HG03432 (cell line): ENCODE measurements around the gene TNFAIP8L1.

Experiments
- ATAC-seq: cut with Tn5 transposase; IDR thresholded peaks from one replicate; pipeline ENCODE4 v1.9.1; 2021; ENCODE audit warnings: mild to moderate bottlenecking, moderate library complexity; ENCODE audit not compliant: unreplicated experiment

The TNFAIP8L1 gene

DNA sequence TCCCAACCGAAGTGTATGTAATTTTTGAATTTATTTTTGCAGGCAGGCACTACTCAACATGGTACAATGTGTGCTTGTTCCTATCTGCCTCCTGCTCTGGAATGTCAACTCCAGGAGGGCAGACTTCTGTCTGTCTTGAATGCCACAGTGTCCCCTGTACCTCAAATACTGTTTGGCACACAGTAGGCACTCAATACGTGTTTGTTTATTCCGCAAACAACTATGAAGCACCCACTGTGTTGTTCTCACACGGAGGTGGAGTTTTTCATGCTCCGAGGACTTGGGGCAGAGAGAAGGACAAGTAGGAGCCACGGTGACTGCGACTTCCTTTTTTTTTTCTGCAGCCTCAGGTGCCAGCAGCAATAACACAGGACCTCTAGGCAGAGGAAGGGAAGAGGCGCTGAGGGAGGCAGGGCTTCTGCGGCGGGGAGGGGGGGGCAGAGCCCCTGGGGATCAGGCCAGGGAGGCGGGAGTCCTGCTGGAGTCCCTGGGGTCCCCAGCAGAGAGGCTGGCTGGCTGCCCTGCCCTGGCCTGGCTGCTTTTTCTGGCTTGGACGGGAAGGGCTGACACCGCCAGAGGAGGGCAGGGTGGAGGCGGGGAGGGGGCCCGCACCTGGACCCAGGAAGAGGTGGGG, 29.3 kb upstream of the TNFAIP8L1 start:
- ATAC-seq, result no peak

DNA sequence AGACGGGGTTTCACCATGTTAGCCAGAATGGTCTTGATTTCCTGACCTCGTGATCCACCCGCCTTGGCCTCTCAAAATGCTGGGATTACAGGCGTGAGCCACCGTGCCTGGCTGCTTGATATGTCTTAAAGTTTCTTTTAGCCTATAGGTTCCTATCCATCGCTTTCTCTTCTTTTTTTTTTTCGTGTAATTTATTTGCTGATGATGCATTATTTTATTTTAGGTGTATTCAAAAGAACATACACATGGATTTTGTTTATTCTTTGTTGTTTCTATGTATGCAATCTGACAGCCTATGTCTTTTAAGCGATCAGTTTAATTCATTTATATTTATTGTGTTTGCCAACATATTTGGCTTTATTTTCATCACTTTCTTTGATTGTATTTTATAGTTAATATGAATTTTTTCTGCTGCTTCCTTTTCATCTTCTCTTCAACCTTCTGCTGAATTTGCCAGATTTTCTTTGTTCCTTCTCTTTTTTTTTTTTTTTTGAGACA, 26.0 kb upstream of the TNFAIP8L1 start:
- no peak for ATAC-seq

DNA sequence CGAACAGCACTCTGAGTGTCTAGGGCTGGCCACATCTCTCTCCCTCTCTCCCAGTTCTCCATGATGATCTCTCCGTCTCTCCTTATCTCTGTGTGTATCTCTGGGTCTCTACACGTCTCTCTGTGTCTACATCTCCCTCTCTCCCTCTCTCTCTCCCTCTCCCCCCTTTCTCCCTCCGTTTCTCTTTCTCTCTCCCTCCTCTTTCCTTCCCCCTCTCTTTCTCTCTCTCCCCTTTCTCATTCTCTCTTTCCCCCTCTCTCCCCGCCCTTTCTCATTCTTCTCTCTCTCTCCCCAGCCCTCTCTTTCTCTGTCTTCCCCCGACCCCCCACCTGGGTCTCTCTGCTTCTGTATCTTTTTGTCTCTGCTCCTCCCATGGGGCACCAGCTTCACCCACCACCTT, 21.3 kb upstream of the TNFAIP8L1 start:
- ATAC-seq, result no peak

DNA sequence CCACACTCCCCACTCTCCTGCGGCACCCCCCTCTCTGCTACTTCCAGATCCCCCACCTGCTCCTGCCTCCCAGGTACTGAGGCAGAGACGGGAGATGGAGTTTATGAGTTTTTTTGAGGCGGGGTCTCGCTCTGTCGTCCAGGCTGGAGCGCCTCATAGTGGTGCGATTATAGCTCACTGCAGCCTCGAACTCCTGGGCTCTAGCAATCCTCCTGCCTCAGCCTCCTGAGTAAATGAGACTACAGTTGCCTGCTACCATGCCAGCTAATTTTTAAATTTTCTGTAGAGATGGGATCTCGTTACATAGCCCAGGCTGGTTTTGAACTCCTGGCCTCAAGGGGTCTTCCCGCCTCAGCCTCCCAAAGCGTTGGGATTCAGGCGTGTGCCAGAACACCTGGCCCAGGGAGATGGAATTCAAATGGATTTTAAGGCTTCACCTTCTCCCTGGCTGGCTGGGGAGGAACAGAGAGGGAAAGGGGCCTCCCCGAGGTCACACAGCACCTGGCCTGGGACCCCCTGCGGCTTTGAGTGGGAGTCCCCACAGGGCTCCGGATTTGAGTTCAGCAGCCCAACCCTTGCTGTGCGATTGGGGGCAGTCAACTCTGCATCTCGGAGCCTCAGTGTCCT, 19.5 kb upstream of the TNFAIP8L1 start:
- no peak for ATAC-seq

DNA sequence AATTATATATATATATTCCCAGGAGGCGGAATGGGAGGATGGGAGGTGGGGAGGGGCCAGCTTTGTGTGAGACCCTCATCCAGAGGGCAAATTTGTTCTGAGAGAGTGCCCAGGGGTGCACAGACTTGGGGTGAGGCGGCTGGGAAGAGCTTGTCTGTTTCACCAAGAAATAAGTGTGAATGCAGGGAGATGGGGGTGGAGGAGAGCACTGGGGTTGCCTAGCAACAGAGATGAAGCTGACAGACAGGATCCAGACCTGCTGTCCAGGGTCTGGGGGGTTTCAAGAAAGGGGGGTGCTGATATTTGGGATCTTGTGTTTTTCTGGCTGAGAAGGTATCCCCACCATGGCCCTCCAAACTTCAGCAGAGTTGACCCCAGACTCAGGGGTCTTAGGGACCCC, 18.6 kb upstream of the TNFAIP8L1 start:
- ATAC-seq, result no peak

DNA sequence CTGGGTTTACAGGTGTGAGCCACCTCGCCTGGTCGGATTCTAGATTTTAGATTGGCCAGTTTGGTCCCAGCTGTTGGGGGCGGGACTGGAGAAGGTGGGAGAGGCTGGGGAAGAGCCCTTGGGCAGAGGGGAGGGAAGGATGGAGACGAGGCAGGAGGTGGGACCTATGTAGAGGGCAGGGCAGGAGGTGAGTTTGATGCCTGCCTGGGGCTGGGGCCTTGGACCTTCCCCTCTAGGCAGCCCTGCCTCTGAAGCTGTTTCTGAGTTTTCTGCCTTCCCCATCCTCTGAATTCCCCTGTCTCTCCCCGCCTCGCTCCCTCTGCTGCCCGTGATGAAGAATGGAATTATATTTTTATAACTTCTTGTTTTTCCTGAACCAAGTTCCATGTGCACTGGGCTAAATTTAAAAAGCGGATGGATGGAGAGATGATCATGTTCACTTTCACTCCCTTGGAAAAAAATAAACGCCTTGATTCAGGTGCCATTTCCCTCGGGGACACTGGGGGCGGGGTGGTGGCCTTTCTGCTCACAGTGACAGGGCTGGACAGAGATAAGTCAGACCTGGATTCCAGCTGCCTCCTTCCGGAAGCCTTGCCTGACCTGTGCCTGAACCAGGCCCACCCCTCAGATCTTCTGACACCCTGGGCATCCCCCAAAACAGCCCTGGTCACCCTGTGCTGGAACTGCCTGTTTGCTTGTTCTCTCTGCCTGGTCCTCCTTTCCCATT, 16.5 kb upstream of the TNFAIP8L1 start:
- ATAC-seq, result no peak

DNA sequence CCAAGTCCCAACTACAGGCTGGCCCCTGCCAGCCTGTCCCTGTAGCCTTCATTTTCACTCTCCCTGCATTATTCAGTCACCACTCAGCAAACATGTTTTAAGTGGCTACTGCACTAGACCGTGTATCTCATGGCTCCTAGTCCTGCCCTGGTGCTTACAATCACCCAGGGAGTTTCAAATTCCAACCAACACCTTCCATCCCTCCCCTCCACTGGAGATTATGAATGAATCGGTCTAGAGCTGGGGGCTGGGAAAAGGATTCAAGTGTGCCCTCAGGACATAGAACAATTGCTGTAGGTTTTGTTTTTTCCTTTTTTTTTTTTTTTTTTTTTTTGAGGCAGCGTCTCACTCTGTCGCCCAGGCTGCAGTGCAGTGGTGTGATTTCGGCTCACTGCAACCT, 15.0 kb upstream of the TNFAIP8L1 start:
- no peak for ATAC-seq

DNA sequence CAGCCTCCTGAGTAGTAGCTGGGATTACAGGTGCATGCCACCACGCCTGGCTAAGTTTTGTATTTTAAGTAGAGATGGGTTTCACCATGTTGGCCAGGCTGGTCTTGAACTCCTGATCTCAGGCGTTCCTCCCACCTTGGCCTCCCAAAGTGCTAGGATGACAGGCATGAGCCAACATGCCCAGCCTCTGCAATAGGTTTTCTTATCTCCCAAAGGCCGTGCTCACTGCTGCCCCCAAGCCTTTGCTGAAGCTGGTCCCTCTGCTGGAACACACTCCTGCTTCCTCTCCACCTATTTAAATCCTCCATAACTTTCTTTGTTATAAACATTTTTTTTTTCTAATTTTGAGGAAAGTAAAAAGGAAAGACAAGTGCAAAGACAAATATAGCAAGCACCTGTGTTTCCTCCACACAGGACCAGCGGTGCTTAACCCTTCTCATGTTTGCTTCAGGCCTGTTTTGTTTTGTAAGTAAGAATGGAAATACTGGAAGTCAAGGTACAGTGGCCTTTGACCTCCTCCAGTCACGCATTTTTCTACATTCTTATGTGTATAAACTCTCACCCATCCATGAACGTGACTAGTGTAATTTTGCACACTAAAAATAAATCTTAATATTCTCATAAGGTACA, 14.5 kb upstream of the TNFAIP8L1 start:
- no peak for ATAC-seq

DNA sequence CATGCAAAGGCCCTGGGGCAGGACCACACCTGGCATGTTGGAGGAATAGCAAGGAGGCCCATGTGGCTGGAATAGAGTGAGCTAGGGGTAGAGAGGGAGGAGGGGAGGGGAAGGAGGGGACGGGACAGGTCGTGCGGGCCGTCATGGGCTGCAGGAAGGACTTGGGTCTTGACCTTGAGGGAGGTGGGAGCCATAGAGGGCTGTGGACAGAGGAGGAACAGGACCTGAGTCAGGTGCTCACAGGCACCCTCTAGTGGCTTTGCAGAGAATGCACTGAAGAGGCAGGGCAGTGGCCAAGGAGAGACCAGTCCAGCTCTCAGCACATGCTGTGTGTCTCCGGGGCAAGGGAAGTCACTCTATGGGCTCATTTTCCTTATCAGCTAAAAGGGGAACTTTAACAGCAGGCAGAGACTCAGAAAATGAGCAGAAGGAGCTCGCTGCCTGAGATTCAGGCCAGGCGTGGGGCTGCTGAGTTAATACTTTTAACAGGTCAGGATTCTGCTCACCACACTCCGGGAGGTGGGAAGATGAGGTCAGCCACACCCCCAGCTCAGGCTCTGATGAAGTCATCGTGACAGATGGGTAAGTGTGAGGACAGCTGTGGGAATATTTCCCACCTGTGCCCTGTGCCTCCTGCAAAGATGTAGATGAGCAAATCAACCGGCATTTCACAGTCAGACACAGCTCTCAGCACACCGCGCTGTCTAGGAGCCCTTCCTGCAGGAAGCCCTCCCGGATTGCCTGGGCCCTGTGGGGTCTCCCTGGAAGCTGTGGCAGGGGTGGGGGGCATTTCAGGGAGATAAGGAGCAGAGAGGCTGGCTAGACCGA, 6.0 kb upstream of the TNFAIP8L1 start:
- no peak for ATAC-seq

DNA sequence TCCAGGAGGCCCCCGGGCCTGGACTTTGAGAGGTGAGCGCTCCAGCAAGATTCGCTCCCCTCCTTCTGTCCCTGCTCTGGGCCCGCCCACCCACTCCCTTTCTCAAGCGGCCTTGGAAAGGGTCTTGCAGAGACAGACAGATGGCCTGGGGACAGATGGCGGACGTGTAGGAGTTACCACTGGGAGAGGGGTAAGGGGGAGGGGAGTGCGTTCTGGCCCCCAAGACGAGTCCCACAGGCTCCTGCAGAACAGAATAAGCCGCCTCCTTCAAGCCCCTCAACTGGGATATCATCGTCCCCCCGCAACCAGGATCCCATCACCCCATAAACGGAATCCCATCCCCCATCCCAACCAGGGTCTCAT, 3.6 kb upstream of the TNFAIP8L1 start:
- no peak for ATAC-seq

DNA sequence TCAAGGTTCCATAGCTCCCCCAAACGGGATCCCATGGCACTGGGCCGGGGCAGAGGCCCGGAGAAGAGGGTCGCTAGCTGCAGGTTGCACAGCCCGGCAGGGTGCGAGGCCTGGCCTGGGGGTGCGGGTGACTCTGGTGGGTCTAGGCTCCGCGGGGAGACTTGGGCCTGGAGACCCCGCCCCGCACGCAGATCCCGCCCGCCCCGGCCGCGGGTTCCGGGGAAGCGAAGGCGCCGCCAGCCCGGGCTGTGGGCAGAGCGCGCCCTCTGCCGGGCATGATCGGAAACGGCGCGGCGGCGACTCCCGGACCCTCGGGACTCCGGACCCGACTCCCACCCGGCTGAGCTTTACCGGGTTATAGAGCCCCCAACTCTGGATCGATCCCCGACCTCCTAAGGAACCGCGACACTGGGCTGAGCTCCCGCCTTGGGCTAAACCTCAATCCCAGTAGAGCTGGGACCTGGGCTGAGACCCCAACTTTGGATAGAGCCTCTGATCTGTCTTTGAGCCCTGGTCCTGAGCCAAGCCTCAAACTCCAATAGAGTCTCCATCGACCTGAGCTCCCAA, 3.1 kb upstream of the TNFAIP8L1 start:
- no peak for ATAC-seq

DNA sequence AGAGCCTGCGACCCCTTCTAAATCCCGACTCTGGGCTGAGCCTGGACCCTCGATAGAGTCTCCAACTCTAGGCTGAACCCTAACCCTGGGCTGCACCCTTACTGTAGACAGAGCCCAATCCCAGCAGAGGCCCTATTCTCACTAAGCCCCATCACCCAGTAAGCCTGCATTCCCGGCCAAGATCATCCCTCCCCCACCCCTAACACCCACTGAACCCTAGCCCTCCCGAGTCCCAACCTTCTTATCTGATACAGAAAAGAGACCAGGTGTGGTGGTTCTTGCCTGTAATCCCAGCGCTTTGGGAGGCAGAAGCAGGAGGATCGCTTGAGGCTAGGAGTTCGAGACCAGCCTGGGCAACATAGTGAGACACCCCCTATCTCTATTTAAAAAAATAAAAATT, 2.6 kb upstream of the TNFAIP8L1 start:
- ATAC-seq, result no peak

DNA sequence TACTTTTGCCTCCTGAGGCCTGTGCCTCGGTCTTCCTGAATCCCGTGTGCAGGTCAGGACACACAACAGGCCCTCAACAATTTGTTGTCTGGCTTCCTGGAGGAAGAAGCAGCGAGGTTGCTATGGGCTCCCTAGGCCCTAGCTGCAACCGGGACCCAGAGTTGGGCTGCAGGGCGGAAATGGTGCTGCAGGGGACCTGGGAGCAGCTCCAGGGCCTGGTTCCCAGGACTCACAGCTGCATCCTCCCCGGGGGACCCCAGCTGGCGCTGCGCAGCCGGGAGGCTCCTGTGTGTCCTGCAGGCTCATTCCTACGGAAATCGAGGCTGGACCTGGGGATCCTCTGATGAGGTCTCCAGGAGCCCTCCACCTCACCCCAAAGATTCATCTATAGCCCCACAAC, 999 bp upstream of the TNFAIP8L1 start:
- no peak for ATAC-seq

DNA sequence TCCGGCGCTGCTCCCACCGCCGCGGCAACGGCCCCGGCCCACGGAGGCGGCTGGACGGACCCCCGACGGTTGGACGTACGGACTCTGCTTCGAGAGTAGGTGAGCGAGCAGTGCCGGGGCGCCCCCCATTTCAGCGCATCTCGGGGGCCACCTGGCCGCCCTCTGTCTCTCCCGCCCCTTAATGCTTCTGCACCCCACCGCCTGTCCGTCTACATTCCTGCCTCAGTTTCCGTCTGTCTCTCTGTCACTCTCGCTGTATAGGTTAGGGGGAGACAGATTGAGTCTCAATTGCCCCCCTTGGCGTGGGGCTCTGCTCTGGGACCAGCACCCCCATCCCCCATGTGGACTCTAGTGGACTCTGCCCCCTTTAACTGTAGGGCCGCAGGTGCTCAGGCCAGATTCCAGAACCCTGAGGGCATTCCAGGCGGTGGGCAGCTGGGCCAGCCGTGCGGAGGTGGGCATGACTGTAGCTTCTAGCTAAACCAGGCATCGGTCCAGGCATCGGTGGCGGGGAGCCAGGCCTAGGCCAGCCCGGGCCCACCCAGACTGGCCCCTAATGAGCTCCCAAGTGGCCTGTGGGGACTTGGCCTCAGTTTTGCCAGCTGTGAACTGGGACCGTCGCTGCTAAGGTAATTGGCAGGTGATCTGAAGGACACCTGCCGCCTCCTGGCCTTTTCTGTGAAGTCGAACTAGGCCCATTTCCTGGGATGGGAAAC, 373 bp downstream of the TNFAIP8L1 start:
- ATAC-seq, result peak; percentile 25

DNA sequence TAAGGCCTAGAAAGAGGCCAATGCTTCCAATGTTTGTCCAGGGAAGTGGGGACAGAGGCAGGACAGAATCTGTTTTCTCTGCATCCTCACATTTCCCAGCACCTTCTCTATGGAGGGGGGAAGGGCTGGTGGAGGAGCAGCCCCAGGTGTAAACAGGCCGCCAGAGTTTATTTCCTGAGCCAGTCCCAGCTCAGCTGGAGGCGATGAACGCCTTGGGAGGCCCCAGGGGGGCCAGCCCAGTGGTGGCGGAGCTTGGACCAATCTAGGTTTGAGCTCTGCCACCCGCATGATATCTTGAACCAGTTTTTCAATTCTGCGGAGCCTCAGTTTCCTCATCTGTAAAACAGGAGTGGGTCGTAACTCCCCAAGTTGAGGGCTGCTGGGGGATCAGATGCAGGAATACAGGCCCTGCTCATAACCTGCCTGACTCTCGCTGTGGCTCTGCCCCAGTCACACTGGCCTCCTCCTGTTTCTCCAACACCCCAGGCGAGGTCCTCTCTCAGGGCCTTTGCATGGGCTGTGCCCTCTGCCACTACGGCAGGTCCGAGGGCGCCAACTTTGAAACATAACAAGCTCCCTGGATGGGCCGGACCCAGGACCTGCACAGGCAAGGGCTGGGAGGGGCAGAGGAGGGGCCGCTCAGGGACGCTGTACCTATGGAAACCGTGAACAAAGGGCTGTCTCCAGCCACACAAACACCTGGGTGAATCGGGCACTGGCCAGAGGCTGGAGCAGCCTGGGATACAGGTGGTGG, 1.1 kb downstream of the TNFAIP8L1 start:
- ATAC-seq, result no peak

DNA sequence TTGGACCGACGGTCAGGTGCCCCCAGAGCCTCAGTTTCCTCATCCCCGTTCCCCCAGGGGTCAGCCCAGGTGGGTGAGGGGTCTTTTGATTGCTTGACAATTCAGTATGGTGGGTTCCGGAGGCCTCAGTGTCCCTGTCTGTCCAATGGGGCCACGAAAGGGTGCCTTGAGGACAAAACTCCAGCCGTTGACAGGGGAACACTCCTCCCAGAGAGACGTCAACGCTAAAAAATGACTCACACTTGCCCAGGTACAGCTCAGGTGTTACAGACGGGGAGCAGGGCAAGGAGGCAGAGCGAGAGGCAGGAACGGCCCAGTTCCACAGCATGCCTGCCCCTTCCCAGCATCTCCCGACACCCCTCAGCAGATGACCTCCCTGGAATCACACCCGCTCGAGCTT, 1.8 kb downstream of the TNFAIP8L1 start:
- ATAC-seq, result no peak

DNA sequence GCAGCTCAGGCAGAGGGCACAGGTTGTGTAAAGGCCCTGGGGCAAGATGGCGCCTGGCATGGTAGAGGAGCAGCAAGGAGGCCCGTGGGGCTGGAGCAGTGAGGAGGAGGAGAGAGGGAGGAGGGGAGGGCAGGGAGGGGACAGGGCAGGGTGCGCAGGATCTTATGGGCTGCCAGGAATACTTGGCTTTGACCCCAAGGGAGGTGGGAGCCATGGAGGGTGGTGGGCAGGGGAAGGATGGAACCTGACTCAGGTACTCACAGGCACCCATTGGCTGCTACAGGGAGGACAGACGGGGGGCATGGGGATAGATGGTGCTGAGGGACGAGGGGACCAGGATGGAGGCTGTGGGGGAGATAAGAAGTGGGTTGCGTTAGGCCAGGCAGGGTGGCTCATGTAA, 3.3 kb downstream of the TNFAIP8L1 start:
- ATAC-seq, result no peak

DNA sequence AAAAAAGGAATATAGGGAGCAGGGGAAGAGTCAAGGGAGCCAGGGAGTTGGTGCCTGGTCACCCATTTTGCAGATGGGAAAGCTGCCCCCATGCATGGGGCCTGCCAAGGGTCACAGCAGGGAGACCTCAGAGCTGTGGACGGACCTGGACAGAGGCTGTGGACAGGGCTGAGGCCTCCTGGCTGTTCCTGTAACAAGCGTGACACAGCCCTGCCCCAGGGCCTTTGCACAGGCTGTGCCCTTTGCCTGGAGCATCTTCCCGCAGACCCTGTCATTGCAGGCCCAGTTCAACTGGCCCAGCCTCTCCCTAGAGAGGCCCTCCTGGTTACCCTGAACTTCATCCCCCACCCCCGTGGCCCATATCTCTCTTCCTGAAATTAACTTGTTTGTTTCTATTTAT, 6.4 kb downstream of the TNFAIP8L1 start:
- ATAC-seq, result no peak
